GM21360 (cell line): ENCODE results near the gene RALB.
"Not testable (repeated sequence)": the region's sequence is repeated elsewhere in the genome, so short reads cannot be mapped to it uniquely, and the experiment has no call there.

Experiments
- ATAC-seq: cut with Tn5 transposase; IDR thresholded peaks from one replicate; pipeline ENCODE4 v1.9.1; 2021; ENCODE audit warnings: mild to moderate bottlenecking, moderate library complexity; ENCODE audit not compliant: unreplicated experiment

The RALB gene

DNA sequence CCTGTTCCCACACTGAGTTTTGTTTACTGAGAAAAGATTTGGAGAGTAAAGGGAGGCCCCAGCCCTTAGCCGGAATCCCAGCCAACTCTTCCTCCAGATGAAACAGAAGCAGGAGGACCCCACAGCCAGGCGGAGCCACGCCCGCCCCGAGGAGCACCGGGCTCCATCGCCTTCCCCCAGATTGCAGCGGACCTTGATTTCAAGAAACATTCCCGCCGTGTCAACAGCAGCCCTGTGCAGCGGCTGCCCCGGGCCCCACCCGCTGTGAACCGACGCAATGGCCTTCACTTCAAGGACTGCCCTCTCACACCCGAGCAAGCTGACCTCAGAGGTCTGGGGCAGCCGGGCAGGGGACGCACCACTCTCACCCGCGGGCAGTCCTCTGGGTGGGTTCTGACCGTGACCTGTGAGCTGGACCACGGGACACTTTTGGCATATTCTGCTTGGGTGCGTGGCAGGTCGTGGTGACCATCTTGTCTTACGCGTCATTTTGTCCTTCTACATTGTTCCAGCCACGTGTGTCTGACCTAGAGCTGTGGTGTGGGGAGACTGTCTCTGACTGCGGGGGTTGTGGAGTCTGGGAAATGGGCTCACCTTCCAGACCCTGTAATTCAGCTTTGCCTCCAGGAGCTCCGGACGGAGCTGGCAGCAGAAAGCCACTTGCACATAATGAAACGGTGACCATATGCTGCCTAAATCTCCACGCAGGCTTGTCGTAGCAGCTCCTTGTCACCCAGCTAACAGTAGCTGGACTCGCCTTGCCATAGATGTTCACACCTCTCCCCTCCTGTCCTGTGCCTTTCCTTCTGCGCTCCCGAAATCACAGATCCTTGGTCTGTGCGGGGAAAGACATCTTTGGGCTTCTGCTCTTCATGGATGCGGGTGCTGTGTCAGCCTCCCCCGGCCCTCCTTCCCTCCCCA lies 61.3 kb downstream of the RALB start:
- ATAC-seq, result no peak

DNA sequence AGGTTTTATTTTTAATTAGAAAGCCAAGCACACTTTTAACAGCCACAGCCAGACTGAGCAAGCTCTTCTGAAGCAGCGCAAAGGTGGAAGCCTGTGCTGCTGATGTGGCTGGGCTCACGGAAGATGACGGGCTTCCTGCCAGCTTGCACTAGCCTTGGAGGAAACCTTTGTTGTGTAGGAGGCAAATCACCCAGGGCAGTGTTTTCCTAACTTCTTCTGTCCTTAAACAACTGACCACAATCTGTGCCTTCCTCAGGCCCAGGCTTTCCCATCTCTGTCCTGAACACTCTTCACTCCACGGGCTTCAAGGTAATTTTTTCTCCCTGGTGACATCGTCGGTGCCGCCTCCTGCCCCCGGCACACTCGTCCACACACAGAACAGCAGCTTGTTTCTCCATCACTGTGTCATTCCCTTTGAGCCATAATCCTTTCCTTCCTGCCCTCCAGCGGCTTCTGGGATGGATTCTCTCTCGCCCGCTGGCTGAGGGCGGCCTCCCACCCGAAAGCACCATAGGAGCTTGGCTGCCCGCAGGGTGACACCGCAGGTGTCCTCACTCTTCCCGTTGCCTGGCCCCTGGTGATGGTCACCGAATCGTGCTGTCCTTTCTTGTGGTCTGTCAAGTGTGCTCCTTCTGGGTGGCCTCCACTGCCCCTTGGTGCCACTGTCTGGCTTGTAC lies 62.2 kb downstream of the RALB start:
- no peak for ATAC-seq

DNA sequence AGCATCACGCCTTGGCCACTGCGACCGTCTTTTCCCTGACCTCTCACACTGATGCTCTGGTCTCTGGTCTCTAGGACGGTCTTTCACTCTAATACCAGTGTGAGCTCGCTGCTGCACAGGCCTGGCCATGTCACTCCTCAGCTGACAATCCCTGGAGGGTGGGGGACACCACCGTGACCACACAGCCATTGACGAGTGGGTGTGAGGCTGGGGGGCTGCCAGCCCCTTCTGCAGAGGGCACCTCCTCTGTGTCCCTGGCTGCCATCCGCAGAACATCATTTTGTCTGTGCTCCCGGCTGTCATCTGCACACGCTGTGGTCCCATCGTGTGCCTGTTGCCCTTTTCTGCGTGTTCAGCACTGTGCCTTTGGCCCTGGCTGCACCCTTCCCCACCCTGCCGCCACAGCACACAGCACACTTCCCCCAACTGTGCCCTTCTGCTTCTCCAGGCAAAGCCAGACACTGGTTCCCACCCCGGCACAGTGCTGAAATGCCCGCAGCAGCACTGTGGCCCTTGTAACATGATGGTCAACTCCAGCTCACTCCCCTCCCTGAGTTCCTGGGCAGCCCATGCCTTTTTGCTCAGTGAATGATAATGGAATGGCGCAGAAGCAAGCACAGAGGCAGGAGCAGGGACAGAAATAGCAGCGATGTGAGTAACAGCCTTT lies 62.8 kb downstream of the RALB start:
- ATAC-seq, result no peak

DNA sequence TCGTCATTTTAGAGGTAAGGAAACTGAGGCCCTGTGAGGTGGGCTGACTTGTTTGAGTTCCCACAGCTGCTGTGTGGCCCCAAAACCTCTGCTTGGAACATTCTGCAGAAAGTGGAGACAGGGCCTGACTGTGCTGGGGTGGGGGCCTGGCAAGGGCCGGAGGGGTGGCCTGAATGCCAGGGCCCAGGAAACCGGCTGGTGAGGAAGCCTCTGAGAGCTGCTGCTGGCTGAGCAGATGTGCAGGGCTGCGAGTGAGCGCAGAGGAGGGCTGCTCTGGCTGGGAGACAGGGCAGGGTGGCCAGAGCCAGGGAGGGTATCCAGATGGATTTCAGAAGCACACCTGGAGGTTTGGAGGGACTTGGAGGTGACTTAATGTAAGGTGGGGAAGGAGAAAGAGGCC lies 63.4 kb downstream of the RALB start:
- no peak for ATAC-seq

DNA sequence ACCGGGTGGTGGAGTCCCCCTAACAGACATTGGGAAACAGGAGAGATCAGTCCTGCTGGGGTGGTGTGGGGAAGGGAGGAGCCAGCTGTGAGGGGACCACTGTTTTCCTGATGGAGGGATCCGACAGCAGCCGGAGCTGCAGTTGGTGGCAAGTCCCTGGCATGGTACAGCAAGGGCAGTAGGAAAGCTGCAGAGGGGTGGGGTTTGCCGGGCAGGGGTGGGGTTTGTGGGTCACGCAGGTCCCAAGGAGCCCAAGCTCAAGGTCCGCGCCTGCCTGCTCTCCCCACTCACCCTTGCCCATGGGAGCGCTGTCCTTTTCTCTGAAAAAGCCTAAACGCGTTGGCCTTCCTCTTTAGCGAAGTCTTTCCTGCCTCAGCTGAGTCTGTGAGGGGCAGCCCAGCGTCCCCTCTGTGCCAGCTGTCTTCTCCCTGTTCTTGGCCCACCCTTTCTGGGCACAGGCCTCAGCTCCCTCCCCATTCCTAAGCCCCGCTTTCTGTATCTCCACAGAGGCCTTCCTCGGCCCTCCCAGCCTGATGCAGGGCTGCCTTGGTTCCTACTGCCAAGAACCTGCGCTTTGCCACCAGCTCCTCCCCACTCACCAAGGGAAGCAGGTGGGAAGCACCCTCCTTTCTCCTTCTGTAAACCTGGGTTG lies 64.0 kb downstream of the RALB start:
- no peak for ATAC-seq

DNA sequence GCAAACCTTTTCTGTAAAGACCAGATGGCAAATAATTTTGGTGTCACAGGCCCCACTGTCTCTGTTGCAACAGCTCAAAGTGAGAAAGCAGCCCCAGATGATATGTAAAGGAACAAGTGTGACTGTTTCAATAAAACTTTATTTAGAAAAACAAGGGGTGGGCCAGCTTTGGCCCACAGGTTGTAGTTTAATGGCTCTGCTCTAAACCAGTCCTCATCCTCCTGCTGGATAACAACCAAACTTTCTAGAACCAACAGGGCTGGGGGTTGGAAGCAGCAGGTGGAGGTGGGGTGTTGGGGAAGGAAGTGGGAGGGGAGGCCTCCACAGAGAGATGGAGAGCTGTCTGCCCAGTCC lies 64.5 kb downstream of the RALB start:
- ATAC-seq, result no peak

DNA sequence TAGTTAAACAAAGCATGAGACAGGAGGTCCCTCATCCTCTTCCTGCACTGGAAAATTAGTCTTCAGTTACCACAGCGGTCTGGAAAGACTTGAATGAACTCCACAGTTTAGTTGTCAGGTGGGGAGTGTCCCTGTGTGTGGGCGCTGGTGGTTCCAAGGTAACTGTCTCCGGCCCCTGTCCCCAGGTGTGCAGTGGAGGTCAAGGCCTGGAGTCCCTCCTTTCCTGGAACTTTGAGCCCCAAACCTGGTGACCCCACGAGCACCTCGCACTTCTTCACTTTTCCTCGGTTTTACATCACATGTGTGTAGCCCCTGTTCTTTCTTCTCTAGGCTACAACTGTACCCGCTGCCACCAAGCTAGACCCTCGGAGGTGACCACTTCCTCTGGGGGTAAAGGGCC lies 65.3 kb downstream of the RALB start:
- ATAC-seq, result no peak

DNA sequence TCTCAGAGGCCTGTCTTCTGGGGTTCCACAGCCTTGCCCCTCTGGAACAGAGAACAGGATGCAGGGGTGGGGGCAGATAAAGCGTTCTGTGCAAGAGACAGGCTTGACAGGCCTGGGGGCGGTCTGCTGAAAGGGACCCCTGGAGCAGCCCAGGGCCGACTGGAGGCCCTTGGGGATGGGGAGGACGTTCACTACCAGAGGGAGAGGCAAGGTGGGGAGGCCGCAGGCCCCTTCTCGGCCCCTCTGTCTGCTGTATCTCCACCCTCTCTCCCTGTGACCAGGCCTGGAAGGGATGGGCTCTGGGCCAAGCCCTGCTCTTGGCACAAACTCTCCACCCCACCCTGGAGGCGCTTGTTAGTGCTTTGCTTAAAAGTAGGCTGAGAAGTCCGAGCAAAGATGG lies 66.0 kb downstream of the RALB start:
- ATAC-seq, result no peak

DNA sequence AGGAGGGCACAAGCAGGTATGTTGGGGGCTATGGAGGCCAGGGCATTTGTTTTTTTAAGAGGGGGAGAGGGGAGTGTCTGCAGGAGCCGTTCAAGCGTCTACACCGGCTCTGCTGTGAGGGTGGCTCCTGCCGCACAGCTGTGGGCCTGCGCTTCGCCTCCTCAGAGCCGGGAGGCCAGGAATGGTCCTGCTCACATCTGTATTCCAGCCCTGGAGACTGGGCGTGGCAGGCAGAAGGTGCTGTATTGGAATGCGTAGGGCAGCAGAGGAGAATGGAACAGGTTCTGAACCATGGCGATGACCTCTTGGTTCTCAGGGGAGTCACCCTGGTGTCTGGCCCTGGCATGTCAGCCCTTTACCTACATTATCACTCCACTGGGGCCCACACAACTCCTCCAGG lies 66.5 kb downstream of the RALB start:
- no peak for ATAC-seq

DNA sequence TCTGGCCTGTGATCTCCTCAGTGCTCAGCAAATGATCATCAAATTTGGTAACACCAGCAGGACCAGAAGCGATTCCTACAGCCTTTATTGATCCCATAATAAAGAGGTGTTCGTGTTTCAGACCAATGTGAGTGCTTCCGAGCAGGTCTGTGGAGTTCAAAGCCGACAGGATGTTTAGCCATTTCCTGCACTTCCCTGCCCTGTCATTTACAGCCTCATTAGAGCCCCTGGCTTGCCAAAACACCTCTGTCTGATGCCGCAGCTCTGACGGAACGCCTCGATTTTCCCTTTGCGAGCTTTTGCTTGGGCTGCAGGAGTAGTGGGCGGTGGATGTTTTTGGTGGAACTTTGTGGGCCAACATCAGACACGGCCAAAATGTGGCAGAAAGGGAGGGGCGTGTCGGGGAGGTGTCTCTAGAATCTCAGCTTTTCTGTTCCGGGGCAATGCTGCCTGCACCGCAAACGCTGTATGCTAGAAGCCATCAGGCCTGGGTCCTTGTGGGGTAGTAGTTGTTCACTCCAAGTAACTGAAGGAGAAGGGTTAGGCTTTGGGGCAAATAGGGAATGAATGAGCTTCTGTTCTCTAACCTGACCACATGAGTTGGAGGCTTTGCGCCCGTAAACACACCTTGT lies 67.2 kb downstream of the RALB start:
- ATAC-seq, result no peak

DNA sequence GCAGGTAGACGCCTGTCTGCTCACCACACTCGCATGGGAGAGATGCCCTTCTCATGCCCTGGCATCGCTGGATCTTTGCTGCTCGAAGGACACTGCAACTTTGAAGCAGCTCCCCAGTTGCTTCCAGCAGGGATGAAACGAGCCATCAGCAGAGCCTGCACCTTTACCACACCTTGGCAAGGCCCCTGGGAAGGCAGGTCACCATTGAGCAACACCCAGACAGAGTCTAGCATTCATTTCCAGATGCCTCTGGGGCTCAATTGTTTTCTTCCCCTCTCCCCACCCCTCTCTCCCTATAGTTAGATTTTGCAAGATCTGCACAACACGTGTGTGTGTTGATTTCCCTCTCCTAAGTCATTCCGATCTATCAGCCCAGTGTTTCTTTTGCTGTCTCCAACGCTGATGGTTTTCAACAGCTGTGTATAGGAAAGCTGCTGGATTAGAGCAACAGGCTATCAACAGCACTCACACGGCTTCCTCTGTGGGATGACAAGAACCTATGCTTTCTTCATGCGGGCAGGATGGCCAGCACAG lies 67.7 kb downstream of the RALB start:
- ATAC-seq, result no peak

DNA sequence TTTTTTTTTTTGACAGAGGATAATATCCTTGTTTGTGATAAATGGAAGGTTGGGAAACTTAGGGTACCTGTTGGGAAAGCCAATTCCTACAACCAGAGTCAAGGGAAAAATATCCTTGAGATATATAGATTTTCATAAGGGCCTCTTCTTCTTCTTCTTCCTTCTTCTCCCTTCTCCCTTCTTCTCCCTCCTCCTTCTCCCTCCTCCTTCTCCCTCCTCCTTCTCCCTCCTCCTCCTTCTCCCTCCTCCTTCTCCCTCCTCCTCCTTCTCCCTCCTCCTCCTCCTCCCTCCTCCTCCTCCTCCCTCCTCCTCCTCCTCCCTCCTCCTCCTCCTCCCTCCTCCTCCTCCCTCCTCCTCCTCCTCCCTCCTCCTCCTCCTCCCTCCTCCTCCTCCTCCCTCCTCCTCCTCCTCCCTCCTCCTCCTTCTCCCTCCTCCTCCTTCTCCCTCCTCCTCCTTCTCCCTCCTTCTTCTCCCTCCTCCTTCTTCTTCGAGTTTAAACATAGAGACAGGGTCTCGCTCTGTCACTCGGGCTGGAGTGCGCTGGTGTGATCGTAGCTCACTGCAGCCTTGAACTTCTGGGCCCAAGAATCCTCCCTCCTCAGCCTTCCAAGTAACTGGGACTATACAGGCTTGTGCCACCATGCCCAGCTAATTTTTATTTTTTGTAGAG lies 68.4 kb downstream of the RALB start:
- ATAC-seq, result not testable (repeated sequence)

DNA sequence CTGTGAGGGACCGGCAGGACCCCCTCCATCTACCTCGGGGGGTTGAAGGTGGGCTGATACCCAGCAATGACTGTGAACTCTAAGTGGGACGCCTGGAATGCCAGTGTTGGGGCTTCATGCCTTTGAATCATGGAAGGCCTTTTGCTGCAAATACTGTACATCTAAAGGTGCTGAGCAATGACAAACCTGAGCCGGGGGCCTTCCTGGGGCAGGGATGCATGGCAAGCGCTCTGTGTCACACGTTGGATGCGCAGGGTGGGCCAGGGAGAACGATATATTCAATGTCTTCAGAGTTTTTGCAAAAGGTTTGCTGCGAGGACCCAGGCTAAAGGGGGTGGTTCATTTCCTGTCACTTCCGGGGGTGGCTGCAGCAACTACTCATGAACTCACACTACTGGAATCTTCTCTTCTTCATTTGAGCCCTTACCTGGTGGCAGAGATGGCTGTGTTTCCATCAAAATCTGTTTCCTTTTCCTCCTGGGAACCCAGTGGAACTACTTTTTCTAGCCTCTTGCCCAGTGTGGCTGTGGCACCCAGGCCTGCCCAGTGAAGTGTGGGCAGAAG lies 69.2 kb downstream of the RALB start:
- no peak for ATAC-seq

DNA sequence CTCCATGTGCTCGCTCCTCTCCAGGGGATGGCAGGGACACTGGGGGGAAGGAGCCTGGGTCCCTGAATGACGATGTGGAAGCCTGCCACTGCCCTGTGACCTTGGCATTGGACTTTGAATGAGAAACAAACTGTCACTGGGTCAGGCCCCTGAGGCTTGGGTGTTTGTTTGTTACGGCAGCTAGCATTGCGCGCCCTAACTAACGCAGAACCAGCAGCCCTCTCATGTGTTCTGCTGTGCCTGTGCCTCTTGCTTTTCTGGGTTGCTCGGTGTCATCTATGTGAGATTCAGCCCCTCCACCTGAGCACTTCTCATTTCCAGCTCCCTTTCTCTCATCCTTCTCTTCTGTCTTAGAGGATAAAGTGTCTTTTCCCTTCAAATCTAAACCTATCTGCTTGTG lies 69.7 kb downstream of the RALB start:
- no peak for ATAC-seq

DNA sequence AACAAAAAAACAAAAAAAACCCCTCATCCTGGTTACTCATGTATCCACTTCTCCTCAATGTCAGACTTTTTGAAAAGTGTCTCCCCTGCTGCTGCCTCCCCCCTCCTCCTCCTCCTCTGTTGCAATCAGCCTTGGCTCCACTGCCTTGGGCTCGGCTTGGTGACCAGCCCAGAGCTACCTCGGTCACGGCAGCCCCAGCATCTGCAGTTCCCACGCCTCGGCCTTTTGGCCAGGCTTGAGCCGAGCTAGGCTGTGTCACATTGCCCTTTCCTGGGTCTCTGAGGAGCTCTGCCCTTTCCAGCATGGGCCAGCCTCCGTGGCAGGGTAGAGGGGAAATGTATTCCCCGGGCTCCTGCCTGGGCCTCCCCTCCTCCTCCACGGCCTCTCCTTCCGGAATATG lies 70.6 kb downstream of the RALB start:
- ATAC-seq, result no peak

DNA sequence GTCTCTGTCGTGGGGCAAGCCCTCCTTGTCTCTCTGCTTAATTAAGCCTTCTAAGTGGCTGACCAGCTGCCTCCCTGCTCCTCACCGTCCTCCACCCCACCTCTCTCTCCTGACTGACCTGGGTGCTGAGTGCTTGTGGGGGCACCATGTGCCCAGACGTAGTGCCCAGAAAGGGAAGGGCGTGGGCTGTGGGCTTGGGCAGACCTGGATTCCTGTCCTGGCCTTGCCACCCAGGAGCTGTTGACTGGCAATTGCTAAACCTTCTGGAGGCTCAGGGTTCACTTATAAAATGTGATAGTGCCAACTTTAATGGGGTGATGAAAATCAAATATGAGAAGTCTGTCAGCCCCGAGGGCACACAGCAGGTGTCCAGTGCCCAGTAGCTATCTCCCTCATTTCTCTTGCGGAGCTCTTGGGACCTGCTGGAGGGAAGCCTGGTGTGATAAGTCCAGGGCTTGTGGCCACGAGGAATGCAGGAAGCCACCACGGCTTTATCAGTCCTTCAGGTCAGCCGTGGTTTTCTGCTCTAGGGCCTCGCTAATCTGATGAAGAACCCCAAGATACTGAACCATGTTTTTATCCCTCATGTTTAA lies 71.3 kb downstream of the RALB start:
- no peak for ATAC-seq

DNA sequence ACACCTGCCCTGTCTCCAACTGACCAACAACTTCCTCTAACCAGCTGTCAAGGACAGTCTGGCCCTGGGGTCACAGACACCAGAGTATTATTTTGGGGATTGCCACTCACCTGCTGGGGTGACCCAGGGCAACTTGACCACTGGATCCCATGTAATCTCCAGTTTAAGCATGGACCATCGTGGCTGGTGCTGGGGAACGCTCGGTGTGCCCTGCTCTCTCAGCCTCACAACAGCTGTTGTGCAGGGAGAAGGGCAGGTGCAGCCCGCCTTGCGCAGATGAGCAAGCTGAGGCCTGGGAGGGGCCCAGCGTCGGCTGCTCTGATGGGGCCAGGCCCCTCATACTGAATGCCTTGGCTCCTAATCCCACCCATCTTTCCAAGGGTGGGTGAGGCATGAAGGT lies 72.3 kb downstream of the RALB start:
- ATAC-seq, result no peak

DNA sequence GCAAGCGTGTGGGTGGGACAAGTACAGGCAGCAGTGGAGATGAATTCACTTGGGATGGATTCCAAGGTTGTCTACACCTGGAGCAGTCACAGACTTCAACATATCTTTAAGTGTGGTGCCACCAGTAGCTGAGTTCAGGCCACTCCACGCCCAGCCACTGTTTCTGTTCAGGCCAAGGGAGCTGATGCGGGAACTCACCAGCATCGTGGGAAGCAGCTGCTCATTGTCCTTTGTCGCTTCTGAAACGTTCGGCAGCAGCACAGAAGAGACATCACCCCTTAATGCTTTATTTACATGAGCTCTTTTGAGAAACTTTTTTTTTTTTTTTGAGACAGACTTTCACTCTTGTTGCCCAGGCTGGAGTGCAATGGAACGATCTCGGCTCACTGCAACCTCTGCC lies 73.4 kb downstream of the RALB start:
- no peak for ATAC-seq
